ENCODE data around the gene BRS3. TPM values are rescaled to one million over a fixed set of nuclear protein-coding genes. Genes with fewer than 3 reads are reported as not detected.

Gene BRS3
- total and polyA plus RNA-seq, 2 donors from 2014 or later = not detected

- Histone ChIP-seq H3K4me3 (ENCODE audit: low read length in 3 of 3) (no peak overlapping the region), H3K4me1 (ENCODE audit: control insufficient read depth in 2 of 3, insufficient read depth in 2 of 3, low read depth in 1 of 3, low read length in 3 of 3) (no peaks in the 10 kb centered on the region), H3K9me3 (ENCODE audit: control insufficient read depth in 2 of 3, insufficient read depth in 1 of 3, low read length in 3 of 3) (no peaks in the 10 kb centered on the region), H3K27me3 (ENCODE audit: control insufficient read depth, insufficient read depth, low read length) (no peaks in the 10 kb centered on the region), H3K36me3 (ENCODE audit: control insufficient read depth in 2 of 3, insufficient read depth in 3 of 3, low read length in 3 of 3) (no peaks in the 10 kb centered on the region), H3K9ac (ENCODE audit: low read length in 3 of 3) (no peak overlapping the region), H3K27ac (ENCODE audit: low read depth in 2 of 2, low read length in 2 of 2) (no peak overlapping the region)
- intact Hi-C loops (cut with DNase I) = no loop called here
- DNase-seq = no peak
- TF ChIP-seq CTCF (IDR thresholded peaks at IDR 0.05; ENCODE audit: borderline replicate concordance, extremely low read depth, insufficient read depth) = no peak
- FAIRE-seq = no peak
Observed at GRCh38 chrX:136452614-136453013, 35.1 kb upstream of the BRS3 start.

GRCh38 chrX:136453114-136453513, 34.6 kb upstream of the BRS3 start:
- H3K27ac ChIP-seq (ENCODE audit: low read depth in 2 of 2, low read length in 2 of 2) = no peak overlapping the region
- no peak overlapping the region for H3K4me3 ChIP-seq (ENCODE audit: low read length in 3 of 3)
- TF ChIP-seq CTCF (IDR thresholded peaks at IDR 0.05; ENCODE audit: borderline replicate concordance, extremely low read depth, insufficient read depth) = no peak
- no peak for FAIRE-seq
- H3K27me3 ChIP-seq (ENCODE audit: control insufficient read depth, insufficient read depth, low read length) = no peaks in the 10 kb centered on the region
- intact Hi-C loops (cut with DNase I) = no loop called here
- H3K4me1 ChIP-seq (ENCODE audit: control insufficient read depth in 2 of 3, insufficient read depth in 2 of 3, low read depth in 1 of 3, low read length in 3 of 3) = no peaks in the 10 kb centered on the region
- no peaks in the 10 kb centered on the region for H3K9me3 ChIP-seq (ENCODE audit: control insufficient read depth in 2 of 3, insufficient read depth in 1 of 3, low read length in 3 of 3)
- DNase-seq = no peak
- no peak overlapping the region for H3K9ac ChIP-seq (ENCODE audit: low read length in 3 of 3)
- no peaks in the 10 kb centered on the region for H3K36me3 ChIP-seq (ENCODE audit: control insufficient read depth in 2 of 3, insufficient read depth in 3 of 3, low read length in 3 of 3)

- H3K27ac ChIP-seq (ENCODE audit: low read depth in 2 of 2, low read length in 2 of 2) = no peak overlapping the region
- no peaks in the 10 kb centered on the region for H3K4me1 ChIP-seq (ENCODE audit: control insufficient read depth in 2 of 3, insufficient read depth in 2 of 3, low read depth in 1 of 3, low read length in 3 of 3)
- no peak for TF ChIP-seq CTCF (IDR thresholded peaks at IDR 0.05; ENCODE audit: borderline replicate concordance, extremely low read depth, insufficient read depth)
- no peak for FAIRE-seq
- no peaks in the 10 kb centered on the region for H3K36me3 ChIP-seq (ENCODE audit: control insufficient read depth in 2 of 3, insufficient read depth in 3 of 3, low read length in 3 of 3)
- no peak overlapping the region for H3K9ac ChIP-seq (ENCODE audit: low read length in 3 of 3)
- intact Hi-C loops (cut with DNase I) = no loop called here
- no peak overlapping the region for H3K4me3 ChIP-seq (ENCODE audit: low read length in 3 of 3)
- no peak for DNase-seq
- H3K27me3 ChIP-seq (ENCODE audit: control insufficient read depth, insufficient read depth, low read length) = no peaks in the 10 kb centered on the region
- H3K9me3 ChIP-seq (ENCODE audit: control insufficient read depth in 2 of 3, insufficient read depth in 1 of 3, low read length in 3 of 3) = no peaks in the 10 kb centered on the region
Observed at GRCh38 chrX:136453771-136454170, 34.0 kb upstream of the BRS3 start.

- no peaks in the 10 kb centered on the region for H3K4me1 ChIP-seq (ENCODE audit: control insufficient read depth in 2 of 3, insufficient read depth in 2 of 3, low read depth in 1 of 3, low read length in 3 of 3)
- intact Hi-C loops (cut with DNase I) = no loop called here
- H3K27me3 ChIP-seq (ENCODE audit: control insufficient read depth, insufficient read depth, low read length) = no peaks in the 10 kb centered on the region
- H3K36me3 ChIP-seq (ENCODE audit: control insufficient read depth in 2 of 3, insufficient read depth in 3 of 3, low read length in 3 of 3) = no peaks in the 10 kb centered on the region
- no peak for DNase-seq
- no peak for TF ChIP-seq CTCF (IDR thresholded peaks at IDR 0.05; ENCODE audit: borderline replicate concordance, extremely low read depth, insufficient read depth)
- H3K27ac ChIP-seq (ENCODE audit: low read depth in 2 of 2, low read length in 2 of 2) = no peak overlapping the region
- no peak overlapping the region for H3K4me3 ChIP-seq (ENCODE audit: low read length in 3 of 3)
- H3K9ac ChIP-seq (ENCODE audit: low read length in 3 of 3) = no peak overlapping the region
- FAIRE-seq = no peak
- no peaks in the 10 kb centered on the region for H3K9me3 ChIP-seq (ENCODE audit: control insufficient read depth in 2 of 3, insufficient read depth in 1 of 3, low read length in 3 of 3)
Observed at GRCh38 chrX:136456133-136456532, 31.6 kb upstream of the BRS3 start.
